HG03460 (cell line): Measurements from ENCODE around the gene GALNTL6.
"Not testable (repeated sequence)": the region's sequence is repeated elsewhere in the genome, so short reads cannot be mapped to it uniquely, and the experiment has no call there.

Source experiments
- ATAC-seq: cut with Tn5 transposase; IDR thresholded peaks from one replicate; pipeline ENCODE4 v1.9.1; 2021; ENCODE audit not compliant: unreplicated experiment

Gene GALNTL6

GRCh38 chr4:172786039-172786792, 973.0 kb downstream of the GALNTL6 start:
- ATAC-seq: no peak

DNA sequence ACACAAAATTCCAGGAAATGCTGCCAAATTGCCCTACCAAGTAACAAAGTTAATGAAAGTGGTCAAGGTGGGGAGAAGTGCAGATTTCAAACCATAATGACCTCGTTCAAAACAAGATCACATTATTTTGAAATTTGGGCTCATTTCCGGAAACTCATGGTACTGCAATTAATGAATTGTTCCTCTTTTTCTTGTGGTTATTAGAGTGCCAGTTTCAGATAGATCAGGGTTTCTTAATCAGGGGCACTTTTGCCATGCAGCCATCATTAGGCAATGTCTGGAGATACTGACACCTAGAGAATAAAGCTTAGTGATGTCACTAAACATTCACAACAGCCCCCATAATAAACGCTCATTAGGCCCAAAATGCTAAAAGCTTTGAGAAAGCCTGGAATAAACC, 973.9 kb downstream of the GALNTL6 start:
- ATAC-seq: no peak

- ATAC-seq: no peak
Observed at GRCh38 chr4:172791841-172792240, 978.6 kb downstream of the GALNTL6 start.

DNA sequence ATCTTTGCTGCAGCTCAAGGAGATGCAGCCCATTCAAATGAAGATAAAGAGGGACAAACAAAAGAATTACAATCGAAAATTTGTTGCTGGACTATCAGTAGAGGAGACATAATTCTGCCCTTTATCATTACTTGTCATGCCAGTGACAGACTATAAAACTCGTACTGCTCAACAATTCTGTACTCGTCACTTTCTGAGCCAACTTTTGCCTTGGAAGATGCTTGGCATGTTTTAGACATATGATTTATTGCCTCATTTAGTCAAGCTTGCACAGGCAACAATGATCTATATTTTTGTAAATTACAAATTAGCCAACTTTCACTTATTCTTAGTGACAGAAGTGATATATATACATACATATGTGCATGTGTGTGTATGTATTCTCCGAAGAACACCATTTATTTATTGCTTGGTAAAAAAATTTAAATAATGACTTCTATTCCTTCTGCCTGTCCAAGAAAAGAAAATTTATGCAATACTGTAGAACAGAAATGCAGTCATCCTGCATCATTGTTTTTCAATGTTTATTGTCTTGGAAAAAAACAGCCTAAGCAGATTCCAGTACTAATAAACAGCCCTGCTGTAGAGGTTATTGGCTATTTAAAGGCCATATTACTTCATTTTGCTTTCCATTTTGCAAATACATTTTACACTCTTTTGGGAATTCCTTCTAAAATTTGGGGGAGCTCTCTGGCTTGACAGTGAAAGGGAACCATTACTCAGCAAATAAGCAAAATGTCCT, 980.5 kb downstream of the GALNTL6 start:
- ATAC-seq: no peak

- no peak for ATAC-seq
Observed at GRCh38 chr4:172794307-172794703, 981.1 kb downstream of the GALNTL6 start.

- ATAC-seq: not testable (repeated sequence)
Observed at GRCh38 chr4:172797281-172797680, 984.1 kb downstream of the GALNTL6 start.

DNA sequence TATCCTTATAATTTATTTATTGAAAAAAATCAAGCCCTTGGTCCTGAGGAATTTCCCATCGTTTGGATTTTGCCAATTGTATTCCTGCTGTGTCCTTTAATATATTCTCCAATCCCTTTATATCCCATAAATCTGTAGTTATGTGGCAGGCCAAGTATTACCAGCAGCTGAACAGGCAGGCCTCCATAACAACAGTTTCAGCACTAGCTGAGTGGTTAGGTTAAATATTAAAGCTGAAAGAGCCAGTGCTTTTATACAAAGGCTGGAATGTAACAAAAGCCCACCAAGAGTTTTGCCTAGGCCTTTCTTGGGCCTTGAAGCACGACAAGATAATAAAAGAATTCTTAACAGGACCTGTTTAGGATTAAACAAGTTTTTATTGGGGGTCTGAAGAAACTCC, 988.8 kb downstream of the GALNTL6 start:
- no peak for ATAC-seq

- ATAC-seq: no peak
Observed at GRCh38 chr4:172806841-172807240, 993.6 kb downstream of the GALNTL6 start.

GRCh38 chr4:172808196-172808595, 995.0 kb downstream of the GALNTL6 start:
- no peak for ATAC-seq

GRCh38 chr4:172809319-172809718, 996.1 kb downstream of the GALNTL6 start:
- ATAC-seq: no peak

DNA sequence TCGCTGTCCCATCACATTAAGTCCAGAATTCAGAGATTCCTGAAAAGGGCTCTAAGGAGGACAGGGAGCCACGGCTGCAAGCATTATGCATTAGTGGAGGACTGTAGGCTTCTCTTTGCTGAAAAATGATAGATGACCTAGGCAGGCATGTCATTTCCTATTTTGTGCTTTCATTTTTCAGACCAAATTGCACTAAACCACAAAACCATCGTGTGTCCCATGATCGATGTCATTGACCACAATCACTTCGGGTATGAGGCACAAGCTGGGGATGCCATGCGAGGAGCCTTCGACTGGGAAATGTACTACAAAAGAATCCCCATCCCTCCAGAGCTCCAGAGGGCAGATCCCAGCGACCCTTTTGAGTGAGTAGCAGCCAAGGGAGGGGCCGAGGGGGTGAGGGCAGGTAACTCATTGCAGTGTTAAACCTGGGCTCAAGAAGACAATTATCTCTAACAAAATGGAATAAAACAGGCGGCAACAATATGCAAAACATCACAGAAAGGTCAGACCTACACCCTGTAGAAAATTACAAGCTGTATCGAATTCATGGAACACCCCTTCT, 1000.2 kb downstream of the GALNTL6 start:
- ATAC-seq: peak; percentile 85

GRCh38 chr4:172815499-172816164, 1002.4 kb downstream of the GALNTL6 start:
- no peak for ATAC-seq

DNA sequence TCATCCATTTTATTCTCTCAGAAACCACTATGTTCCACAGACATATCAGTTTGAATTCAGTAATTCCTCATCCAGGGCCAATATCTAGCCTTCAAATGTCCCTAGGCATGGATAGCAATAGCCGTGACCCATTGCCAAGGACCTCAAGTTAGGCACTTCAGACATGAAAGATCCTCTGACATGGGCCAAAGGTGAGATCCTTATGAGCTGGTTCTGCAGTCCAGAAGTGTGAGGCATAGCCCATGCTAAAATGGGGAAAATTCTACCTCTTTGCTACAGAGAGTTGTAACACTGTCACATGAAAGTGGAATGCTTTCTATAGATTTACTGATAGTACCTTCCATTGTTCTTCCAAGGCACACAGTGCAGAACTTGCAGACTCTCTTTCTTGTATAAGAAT, 1005.7 kb downstream of the GALNTL6 start:
- no peak for ATAC-seq

DNA sequence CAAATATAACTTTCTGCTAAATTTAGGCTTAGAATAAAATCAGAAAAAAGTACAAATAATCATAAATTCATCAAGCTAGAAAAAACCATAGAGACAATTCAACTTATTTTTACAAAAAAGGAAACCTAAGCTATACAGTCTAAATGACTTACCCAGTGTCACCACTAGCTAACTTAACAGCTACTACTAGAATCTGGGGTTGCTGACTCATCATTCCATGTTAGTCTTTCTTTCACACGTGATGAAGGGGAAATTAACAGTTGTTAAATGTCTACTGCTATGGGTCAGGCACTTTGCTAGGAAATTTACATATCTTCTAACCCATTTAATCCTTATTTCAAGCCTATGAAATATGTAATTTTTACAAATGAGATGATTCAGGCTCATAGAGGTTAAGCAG, 1006.1 kb downstream of the GALNTL6 start:
- no peak for ATAC-seq

DNA sequence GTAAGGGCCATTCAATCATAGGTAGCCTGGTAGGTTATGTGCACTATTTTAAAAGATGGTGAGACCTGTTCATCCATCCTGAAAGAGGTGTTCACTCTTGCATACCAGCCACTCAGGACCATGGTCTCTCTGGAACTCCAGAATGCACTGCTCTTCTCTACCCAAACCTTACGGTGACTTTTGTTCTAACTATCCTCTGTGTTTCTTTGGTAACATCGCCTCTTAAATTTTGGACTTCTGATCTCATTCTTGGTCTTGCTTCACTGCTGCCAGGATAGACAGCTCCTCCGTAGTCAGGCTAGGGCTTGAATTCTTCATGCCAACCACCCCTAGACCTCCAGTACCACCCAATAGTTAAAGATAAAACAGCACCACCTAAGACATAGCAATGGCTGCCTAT, 1009.1 kb downstream of the GALNTL6 start:
- ATAC-seq: no peak

DNA sequence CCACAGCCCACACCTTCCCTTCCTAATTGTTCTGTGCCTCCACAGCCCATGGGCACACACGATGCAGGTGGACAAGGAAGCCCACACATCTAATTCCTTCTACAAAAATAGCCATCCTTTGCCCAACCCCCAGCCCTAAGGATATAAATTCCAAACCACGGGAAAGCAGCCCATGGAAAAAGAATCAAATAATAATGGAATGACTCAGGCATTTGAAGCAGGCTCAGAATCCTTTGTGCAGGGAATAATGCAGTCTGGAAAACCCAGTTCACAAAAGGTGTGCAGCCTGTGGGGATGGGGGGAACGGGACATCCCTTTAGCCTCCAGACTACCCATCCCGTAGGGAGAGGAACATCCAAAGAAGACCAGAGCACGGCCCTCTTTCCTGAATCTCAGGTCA, 1013.1 kb downstream of the GALNTL6 start:
- no peak for ATAC-seq

DNA sequence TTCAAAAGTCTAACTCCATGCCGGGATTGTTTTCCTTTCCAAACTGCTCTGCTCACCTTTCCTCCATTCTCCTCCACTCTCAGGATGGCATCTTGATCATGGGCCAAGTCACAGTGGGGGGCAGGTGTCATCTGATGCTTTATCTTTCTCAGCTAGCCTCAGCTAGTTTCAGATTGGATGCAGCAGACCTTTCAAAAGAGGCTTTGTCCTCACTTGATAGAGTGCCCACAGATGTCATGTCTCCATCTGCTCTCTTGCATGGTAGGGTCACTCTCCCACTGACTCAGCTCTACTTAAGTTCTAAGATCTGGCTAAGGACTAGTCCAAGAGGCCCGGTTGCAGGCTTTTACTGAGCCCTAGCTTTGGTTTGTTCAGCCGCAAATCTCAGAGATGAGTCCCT, 1013.7 kb downstream of the GALNTL6 start:
- ATAC-seq: no peak

DNA sequence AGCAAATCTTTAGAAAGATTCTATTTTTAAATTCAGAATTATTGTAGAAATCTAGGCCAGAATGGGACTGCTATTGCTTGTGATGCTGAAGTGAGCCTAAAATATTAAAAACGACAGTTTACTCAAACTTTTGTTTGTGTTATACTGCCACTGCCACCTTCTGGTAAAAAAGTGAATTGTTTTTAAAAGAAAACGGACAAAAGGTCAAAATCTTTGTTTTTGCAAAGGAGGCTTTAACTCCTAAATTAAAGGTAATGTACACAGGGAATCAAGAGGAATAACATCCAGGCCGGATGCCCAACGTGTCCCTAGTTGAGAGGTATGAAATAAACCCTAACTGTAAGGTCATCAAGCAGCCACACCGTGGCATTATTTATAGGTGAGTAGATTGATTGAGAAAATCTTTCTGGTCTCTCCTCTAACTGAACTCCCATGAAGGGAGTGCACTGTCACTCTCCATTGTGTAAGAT, 1017.1 kb downstream of the GALNTL6 start:
- ATAC-seq: no peak

DNA sequence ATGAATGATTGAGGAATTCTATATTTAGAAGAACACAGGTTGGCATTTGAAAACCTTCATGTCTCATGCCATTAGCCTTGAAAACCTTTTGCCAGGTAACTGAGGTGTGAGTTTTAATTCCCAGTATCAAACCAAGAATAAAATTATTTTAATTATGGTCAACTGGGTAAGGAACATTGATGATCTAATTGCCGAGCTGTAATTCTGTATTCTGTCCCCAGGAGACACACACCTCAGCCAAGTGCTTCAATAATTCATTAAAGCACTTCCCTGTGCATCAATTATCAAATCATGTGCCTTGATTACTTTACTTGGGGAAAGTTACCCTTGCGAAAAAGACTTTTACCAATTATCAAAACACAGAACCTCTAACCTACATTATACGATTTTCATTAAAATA, 1023.5 kb downstream of the GALNTL6 start:
- no peak for ATAC-seq

GRCh38 chr4:172838111-172838510, 1024.9 kb downstream of the GALNTL6 start:
- ATAC-seq: no peak

DNA sequence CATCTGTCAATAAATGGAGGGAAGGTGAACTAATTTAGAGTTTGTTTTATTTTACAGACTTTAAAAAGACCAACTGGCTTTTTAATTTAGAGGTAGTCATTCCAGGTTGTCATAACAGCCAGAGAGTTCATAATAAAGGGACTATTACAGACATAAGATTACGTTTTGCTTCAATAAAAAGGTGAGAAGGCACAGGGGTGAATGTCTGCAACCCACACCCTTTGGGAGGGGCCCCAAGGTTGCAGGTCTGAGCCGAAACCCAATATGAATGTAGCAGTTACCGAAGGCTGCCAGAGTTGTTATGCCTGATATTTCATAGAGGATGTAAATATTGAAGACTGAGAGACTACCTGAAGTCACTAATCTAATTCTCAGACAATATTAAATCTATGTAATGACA, 1025.7 kb downstream of the GALNTL6 start:
- ATAC-seq: no peak

DNA sequence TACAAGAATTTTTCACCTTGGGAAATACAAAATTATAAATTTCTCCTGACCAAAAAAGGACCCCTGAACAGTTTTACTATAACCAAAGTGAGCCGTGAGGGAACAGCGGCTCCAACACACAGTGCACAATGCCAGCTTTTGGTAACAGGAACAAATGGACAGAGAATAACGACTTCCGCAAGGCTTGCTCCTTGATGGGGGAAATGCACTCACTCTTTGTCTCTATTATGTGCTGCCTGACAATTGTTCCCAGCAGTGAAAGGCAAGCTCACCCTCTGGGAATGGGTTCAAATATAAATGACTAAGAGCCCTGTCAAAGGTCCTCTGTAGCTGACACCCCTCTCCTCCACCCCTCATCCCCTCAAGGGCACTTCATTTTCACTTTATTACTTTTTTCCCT, 1029.6 kb downstream of the GALNTL6 start:
- ATAC-seq: no peak
